H1 (cell line): ENCODE measurements around the gene HS1BP3. TPM values are rescaled to one million over a fixed set of nuclear protein-coding genes. Genes with fewer than 3 reads are reported as not detected.

Experiments used
- CTCF ChIA-PET: fragments of 300-600 bp; sonication (Branson Sonifier 250); formaldehyde crosslinking; loops from one replicate; lab custom pipeline; 2021; ENCODE audit not compliant: partially characterized antibody; lab: Charles Lee
- POLR2A ChIA-PET: fragments of 300-600 bp; sonication (Branson Sonifier 250); formaldehyde crosslinking; loops from one replicate; lab custom pipeline; 2021; ENCODE audit warnings: inconsistent platforms; ENCODE audit not compliant: partially characterized antibody; lab: Charles Lee
- DNase-seq, 2 experiments: peaks; one replicate each; pipeline versions ENCODE4 v3.0.0 to v3.0.0-alpha.2; 2010 to 2022; ENCODE audit warnings: low spot score in 2 of 2, low read depth in 1 of 2, mixed read lengths in 1 of 2
- FAIRE-seq: peaks from 2 replicates; lab custom pipeline; 2011; peaks lifted over from hg19 to GRCh38; lab: Jason Lieb, UNC
- H2AFZ ChIP-seq: 2 replicates; pipeline ENCODE4 v1.8.1; 2012; ENCODE audit warnings: low read length, inconsistent platforms
- H2AK5ac ChIP-seq: 2 replicates; pipeline ENCODE4 v1.6.1; 2013; ENCODE audit warnings: low read depth, low read length
- H2BK120ac ChIP-seq: replicated peaks from 2 replicates; pipeline ENCODE3; 2013; ENCODE audit warnings: low read depth, low read length, inconsistent platforms
- H2BK12ac ChIP-seq: 2 replicates; pipeline ENCODE4 v1.6.1; 2013; ENCODE audit warnings: low read depth, low read length
- H2BK15ac ChIP-seq: 2 replicates; pipeline ENCODE4 v1.6.1; 2013; ENCODE audit warnings: low read length
- H2BK20ac ChIP-seq: 2 replicates; pipeline ENCODE4 v1.6.1; 2013; ENCODE audit warnings: low read length
- H2BK5ac ChIP-seq: 2 replicates; pipeline ENCODE4 v1.6.1; 2013; ENCODE audit warnings: low read depth, low read length
- H3K14ac ChIP-seq: 2 replicates; pipeline ENCODE4 v1.6.1; 2013; ENCODE audit warnings: inconsistent platforms; ENCODE audit not compliant: insufficient read length
- H3K18ac ChIP-seq: 2 replicates; pipeline ENCODE4 v1.6.1; 2013; ENCODE audit warnings: low read length; ENCODE audit errors: extremely low read depth
- H3K23ac ChIP-seq: 2 replicates; pipeline ENCODE4 v1.6.1; 2013; ENCODE audit warnings: inconsistent platforms; ENCODE audit not compliant: insufficient read length
- H3K23me2 ChIP-seq: 2 replicates; pipeline ENCODE4 v1.6.1; 2013; ENCODE audit warnings: low read depth, low read length
- H3K27ac ChIP-seq: 2 replicates; pipeline ENCODE4 v1.6.1; 2011; ENCODE audit warnings: low read depth, low read length, inconsistent platforms
- H3K27me3 ChIP-seq, 4 experiments: replicated peaks in 1 of 4; 1 replicate in 1 of 4; 2 replicates in 3 of 4; pipeline versions ENCODE4 v1.6.1 to v1.8.1; 2011 to 2013; ENCODE audit warnings: low read length in 3 of 4, mild to moderate bottlenecking in 3 of 4, inconsistent platforms in 2 of 4, mixed read lengths in 2 of 4, moderate library complexity in 1 of 4; ENCODE audit not compliant: control insufficient read depth in 3 of 4, insufficient read depth in 3 of 4; ENCODE audit errors: extremely low read depth in 1 of 4
- H3K36me3 ChIP-seq, 4 experiments: 2 replicates each; pipeline versions ENCODE4 v1.6.1 to v1.8.1; 2011 to 2013; ENCODE audit warnings: mild to moderate bottlenecking in 4 of 4, low read length in 3 of 4, moderate library complexity in 2 of 4, control low read depth in 1 of 4, inconsistent platforms in 1 of 4; ENCODE audit not compliant: insufficient read depth in 4 of 4, control insufficient read depth in 2 of 4
- H3K4ac ChIP-seq: replicated peaks from 2 replicates; pipeline ENCODE3; 2013; ENCODE audit warnings: low read length, low read depth, mixed read lengths, inconsistent platforms; ENCODE audit not compliant: insufficient read length
- H3K4me1 ChIP-seq, 4 experiments: replicated peaks in 1 of 4; 1 replicate in 1 of 4; 2 replicates in 3 of 4; pipeline versions ENCODE4 v1.6.1 to v1.8.1; 2011 to 2013; ENCODE audit warnings: low read length in 3 of 4, inconsistent platforms in 2 of 4, mixed read lengths in 1 of 4; ENCODE audit not compliant: insufficient read depth in 4 of 4, control insufficient read depth in 3 of 4
- H3K4me2 ChIP-seq, 2 experiments: 2 replicates each; pipeline versions ENCODE4 v1.6.1 to v1.8.1; 2011 to 2013; ENCODE audit warnings: low read depth in 2 of 2, low read length in 2 of 2, control low read depth in 1 of 2, inconsistent platforms in 1 of 2, mild to moderate bottlenecking in 1 of 2; ENCODE audit not compliant: insufficient read depth in 1 of 2
- H3K4me3 ChIP-seq, 4 experiments: fragments of 200-600, 300-600 bp in 1 of 4; sonication (generic), shearing (Covaris generic), sonication (Bioruptor Twin) in 1 of 4; 2 replicates each; pipeline versions ENCODE4 v1.5.1 to v1.8.1; 2011 to 2016; ENCODE audit warnings: low read length in 4 of 4, low read depth in 3 of 4, control low read depth in 2 of 4, inconsistent platforms in 2 of 4, mild to moderate bottlenecking in 2 of 4, mixed read lengths in 1 of 4, moderate library complexity in 1 of 4; ENCODE audit not compliant: insufficient read depth in 2 of 4; ENCODE audit errors: extremely low read depth in 1 of 4
- H3K56ac ChIP-seq: replicated peaks from 2 replicates; pipeline ENCODE3; 2013; ENCODE audit warnings: low read depth, mild to moderate bottlenecking, mixed read lengths, low read length, inconsistent platforms; ENCODE audit not compliant: insufficient read length
- H3K79me1 ChIP-seq: 2 replicates; pipeline ENCODE4 v1.6.1; 2013; ENCODE audit warnings: low read depth, low read length, control low read depth
- H3K79me2 ChIP-seq, 2 experiments: 2 replicates each; pipeline versions ENCODE4 v1.6.1 to v1.8.1; 2012 to 2013; ENCODE audit warnings: low read length in 2 of 2, mild to moderate bottlenecking in 2 of 2, inconsistent platforms in 1 of 2; ENCODE audit not compliant: insufficient read depth in 2 of 2, control insufficient read depth in 1 of 2
- H3K9ac ChIP-seq, 4 experiments: replicated peaks in 1 of 4; 1 replicate in 1 of 4; 2 replicates in 3 of 4; pipeline versions ENCODE4 v1.6.1 to v1.8.1; 2011 to 2013; ENCODE audit warnings: low read depth in 3 of 4, low read length in 3 of 4, control low read depth in 2 of 4, mild to moderate bottlenecking in 2 of 4, moderate library complexity in 2 of 4, inconsistent platforms in 1 of 4; ENCODE audit errors: extremely low read depth in 1 of 4
- H3K9me3 ChIP-seq, 2 experiments: 2 replicates each; pipeline versions ENCODE4 v1.6.1 to v1.8.1; 2012 to 2013; ENCODE audit warnings: mild to moderate bottlenecking in 2 of 2, moderate library complexity in 2 of 2, control low read depth in 1 of 2, inconsistent platforms in 1 of 2, low read depth in 1 of 2, low read length in 1 of 2, mixed read lengths in 1 of 2; ENCODE audit not compliant: insufficient read depth in 2 of 2
- H4K20me1 ChIP-seq, 2 experiments: replicated peaks in 1 of 2; 2 replicates each; pipeline versions ENCODE3 to v1.8.1; 2011 to 2013; ENCODE audit warnings: inconsistent platforms in 2 of 2, low read length in 2 of 2, mild to moderate bottlenecking in 1 of 2; ENCODE audit not compliant: insufficient read depth in 2 of 2, control insufficient read depth in 1 of 2
- H4K5ac ChIP-seq: 2 replicates; pipeline ENCODE4 v1.6.1; 2013; ENCODE audit warnings: low read length, low read depth, mixed read lengths, inconsistent platforms; ENCODE audit not compliant: insufficient read length
- H4K8ac ChIP-seq: 2 replicates; pipeline ENCODE4 v1.8.0; 2013; ENCODE audit warnings: mild to moderate bottlenecking, moderate library complexity, low read length, inconsistent platforms; ENCODE audit not compliant: insufficient read depth; ENCODE audit errors: extremely low read depth
- H4K91ac ChIP-seq: replicated peaks from 2 replicates; pipeline ENCODE3; 2013; ENCODE audit warnings: low read length, mixed read lengths, inconsistent platforms; ENCODE audit not compliant: insufficient read length
- CEBPB ChIP-seq: IDR thresholded peaks from 2 replicates; pipeline ENCODE4 v1.6.1; 2012; ENCODE audit warnings: low read depth, low read length
- CHD2 ChIP-seq: IDR thresholded peaks from 2 replicates; pipeline ENCODE4 v1.6.1; 2012; ENCODE audit warnings: low read length, improper control_type of control experiment
- KDM5A ChIP-seq: fragments of 200-600 bp; IDR thresholded peaks from 2 replicates; pipeline ENCODE4 v1.7.1; 2012; ENCODE audit warnings: mild to moderate bottlenecking, low read length, inconsistent platforms, mixed read lengths
- MAFK ChIP-seq: IDR thresholded peaks from 2 replicates; pipeline ENCODE4 v1.6.1; 2012; ENCODE audit warnings: low read depth, mild to moderate bottlenecking, improper control_type of control experiment, low read length
- PHF8 ChIP-seq: fragments of 200-600 bp; sonication (generic); conservative IDR thresholded peaks from 2 replicates; pipeline ENCODE4 v1.7.1; 2012; ENCODE audit warnings: low read depth, mild to moderate bottlenecking, inconsistent platforms, low read length, moderate library complexity
- WGBS, 2 experiments: shearing (Covaris generic) in 1 of 2; methylation state at CpG; one replicate each; pipeline versions ENCODE4 v1.1.6 to v1.1.7; 2013 to 2015; ENCODE audit warnings: low lambda C conversion rate in 2 of 2, mixed read lengths in 2 of 2, inconsistent platforms in 1 of 2, low coverage in 1 of 2, missing lambda C conversion rate in 1 of 2; ENCODE audit not compliant: insufficient replicate concordance in 2 of 2, insufficient coverage in 1 of 2, insufficient read length in 1 of 2; ENCODE audit errors: extremely low coverage in 1 of 2, missing lambda C conversion rate in 1 of 2; 5-methylcytosine and 5-hydroxymethylcytosine counted together
- polyA plus RNA-seq, 7 experiments: library from polyadenylated mRNA; depleted of rRNA in 3 of 7; stranded (reverse) in 5 of 7; unstranded in 2 of 7; fragments of >200 nt in 5 of 7; fragments of 200-250 nt in 2 of 7; gene quantifications; 1 replicate in 5 of 7; 2 replicates in 1 of 7; 4 replicates in 1 of 7; pipeline versions ENCODE4 v1.2.1 to v1.2.3, GENCODE V29; 2011 to 2013; ENCODE audit warnings: missing spikeins in 2 of 7, mixed read lengths in 2 of 7
- total RNA-seq: library from RNA; stranded (reverse); fragmentation: NEBNext Ultra II Directional; extraction: Animal tissue kit (Norgen Biotek cat#: 25700); gene quantifications from 2 replicates; pipeline ENCODE4 v1.2.1, GENCODE V29; 2021
- TF ChIP-seq, protein P1 (sequence below), 3 experiments: IDR thresholded peaks; 1 replicate in 2 of 3; 2 replicates in 1 of 3; pipeline versions ENCODE4 v1.5.1 to v1.6.1; 2011; ENCODE audit warnings: low read length in 3 of 3, mild to moderate bottlenecking in 3 of 3, inconsistent platforms in 2 of 3, low read depth in 1 of 3, moderate library complexity in 1 of 3; ENCODE audit not compliant: insufficient read depth in 1 of 3; ENCODE audit errors: control extremely low read depth in 1 of 3

Gene HS1BP3
- total and polyA plus RNA-seq, 2 of the 8 experiments (the other 6 are each of a cell fraction or from before 2014, with no cell fraction given), result 11.1 to 11.3 TPM

DNA sequence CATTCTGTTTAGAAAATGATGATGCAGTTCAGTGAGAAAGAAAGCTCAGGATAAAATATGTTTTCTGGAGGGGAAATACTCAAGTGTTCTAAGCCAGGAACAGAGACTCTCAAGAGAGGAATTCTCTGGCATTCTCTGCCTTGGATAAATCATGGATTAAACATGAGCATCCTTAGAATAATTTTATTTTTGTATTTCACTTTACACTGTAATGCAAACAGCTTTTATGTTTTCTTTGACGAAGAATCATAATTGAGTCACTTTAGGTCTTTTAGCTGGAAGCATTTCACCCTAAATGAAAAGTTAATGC lies 27.1 kb upstream of the HS1BP3 start:
- H2BK15ac ChIP-seq, result no peak overlapping the region
- H3K4me3 ChIP-seq, result no peak overlapping the region
- ChIA-PET CTCF (interaction anchor here (0.6 to 8.7 kb wide), 34 partner anchors 6 to 517 kb away, joined by 3 to 266 read pairs (median 7); partner anchors contain the start of genes GDF7 and HS1BP3), POLR2A (interaction anchor here (0.6 to 1.4 kb wide), 2 partner anchors 12 to 383 kb away, joined by 3 to 6 read pairs; no protein-coding TSS in a partner anchor)
- no peaks in the 10 kb centered on the region; a peak in 1 of 8 replicates for H3K36me3 ChIP-seq
- peaks cover 0 to 20% (median 12%) of the 10 kb centered on the region in 4 experiments; a peak in 4 of 7 replicates for H3K27me3 ChIP-seq
- no peak overlapping the region for H4K91ac ChIP-seq
- no peak overlapping the region for H2AFZ ChIP-seq
- H2BK5ac ChIP-seq, result no peak overlapping the region
- H3K9ac ChIP-seq, result no peak overlapping the region
- no peak overlapping the region for H3K27ac ChIP-seq
- no peaks in the 10 kb centered on the region for H3K23me2 ChIP-seq
- no peak overlapping the region for H3K18ac ChIP-seq
- WGBS, 2 experiments, result 85% methylated on average over 1 of the region's 1 CpG; no CpG with 5 or more reads in 1 of the 2 experiments
- no peak overlapping the region for H3K4ac ChIP-seq
- H4K20me1 ChIP-seq, result peaks cover 6% of the 10 kb centered on the region in 2 experiments
- no peaks in the 10 kb centered on the region for H3K9me3 ChIP-seq
- no peak overlapping the region for H3K14ac ChIP-seq
- H2AK5ac ChIP-seq, result no peak overlapping the region
- H3K56ac ChIP-seq, result no peak overlapping the region
- FAIRE-seq (no peak), DNase-seq (no peak)
- H3K79me2 ChIP-seq, result no peaks in the 10 kb centered on the region
- no peak overlapping the region for H4K8ac ChIP-seq
- H2BK12ac ChIP-seq, result no peak overlapping the region
- H4K5ac ChIP-seq, result no peak overlapping the region
- H2BK20ac ChIP-seq, result no peak overlapping the region
- H3K4me2 ChIP-seq, result no peak overlapping the region
- no peaks in the 10 kb centered on the region for H3K79me1 ChIP-seq
- H3K4me1 ChIP-seq, result peaks cover 0 to 22% (median 9%) of the 10 kb centered on the region in 4 experiments; a peak in 6 of 7 replicates
- no peak overlapping the region for H2BK120ac ChIP-seq
- H3K23ac ChIP-seq, result no peak overlapping the region
- TF ChIP-seq PHF8 (no peak), CHD2 (no peak), MAFK (no peak), CEBPB (no peak), KDM5A (no peak)
- TF ChIP-seq, protein P1, sequence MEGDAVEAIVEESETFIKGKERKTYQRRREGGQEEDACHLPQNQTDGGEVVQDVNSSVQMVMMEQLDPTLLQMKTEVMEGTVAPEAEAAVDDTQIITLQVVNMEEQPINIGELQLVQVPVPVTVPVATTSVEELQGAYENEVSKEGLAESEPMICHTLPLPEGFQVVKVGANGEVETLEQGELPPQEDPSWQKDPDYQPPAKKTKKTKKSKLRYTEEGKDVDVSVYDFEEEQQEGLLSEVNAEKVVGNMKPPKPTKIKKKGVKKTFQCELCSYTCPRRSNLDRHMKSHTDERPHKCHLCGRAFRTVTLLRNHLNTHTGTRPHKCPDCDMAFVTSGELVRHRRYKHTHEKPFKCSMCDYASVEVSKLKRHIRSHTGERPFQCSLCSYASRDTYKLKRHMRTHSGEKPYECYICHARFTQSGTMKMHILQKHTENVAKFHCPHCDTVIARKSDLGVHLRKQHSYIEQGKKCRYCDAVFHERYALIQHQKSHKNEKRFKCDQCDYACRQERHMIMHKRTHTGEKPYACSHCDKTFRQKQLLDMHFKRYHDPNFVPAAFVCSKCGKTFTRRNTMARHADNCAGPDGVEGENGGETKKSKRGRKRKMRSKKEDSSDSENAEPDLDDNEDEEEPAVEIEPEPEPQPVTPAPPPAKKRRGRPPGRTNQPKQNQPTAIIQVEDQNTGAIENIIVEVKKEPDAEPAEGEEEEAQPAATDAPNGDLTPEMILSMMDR (IDR thresholded peaks at IDR 0.05; ENCODE audit: control extremely low read depth in 1 of 3, insufficient read depth in 1 of 3, low read depth in 1 of 3, low read length in 3 of 3), result no peak
